OCI-LY1 (cell line): ENCODE results near the gene FANCC.
A peak's percentile ranks its signal among the peaks of the same experiment; 100 is the strongest.
"Not testable (repeated sequence)": the region's sequence is repeated elsewhere in the genome, so short reads cannot be mapped to it uniquely, and the experiment has no call there.

Experiments used
- H2AFZ ChIP-seq: fragments of 200-600 bp; sonication (generic), shearing (Covaris generic); 2 replicates; pipeline ENCODE4 v1.6.0; 2014; ENCODE audit warnings: antibody characterized with exemption, mild to moderate bottlenecking, low read length
- H3F3A ChIP-seq: fragments of 200-600 bp; sonication (generic), shearing (Covaris generic); 2 replicates; pipeline ENCODE4 v1.6.0; 2014; ENCODE audit warnings: mild to moderate bottlenecking, antibody characterized with exemption, low read length, moderate library complexity; ENCODE audit not compliant: insufficient read depth
- H3K27ac ChIP-seq: fragments of 200-600 bp; sonication (generic); 2 replicates; pipeline ENCODE4 v1.5.1; 2014; ENCODE audit warnings: low read length, mixed run types, mild to moderate bottlenecking, low read depth; ENCODE audit not compliant: poor library complexity, severe bottlenecking
- H3K27me3 ChIP-seq: fragments of 200-600 bp; sonication (generic); 2 replicates; pipeline ENCODE4 v1.6.0; 2014; ENCODE audit warnings: antibody characterized with exemption, mild to moderate bottlenecking, low read length, moderate library complexity; ENCODE audit not compliant: insufficient read depth
- H3K36me3 ChIP-seq: fragments of 200-600 bp; sonication (generic); 2 replicates; pipeline ENCODE4 v1.6.1; 2014; ENCODE audit warnings: mild to moderate bottlenecking, antibody characterized with exemption, low read length, moderate library complexity, mixed read lengths; ENCODE audit not compliant: insufficient read depth
- H3K4me1 ChIP-seq: fragments of 200-600 bp; sonication (generic); 2 replicates; pipeline ENCODE4 v1.5.1; 2014; ENCODE audit warnings: mild to moderate bottlenecking, low read length, moderate library complexity; ENCODE audit not compliant: insufficient read depth, severe bottlenecking
- H3K4me2 ChIP-seq: fragments of 200-600 bp; sonication (generic), shearing (Covaris generic); 2 replicates; pipeline ENCODE4 v1.6.1; 2014; ENCODE audit warnings: low read length
- H3K4me3 ChIP-seq: fragments of 200-600 bp; sonication (generic); 2 replicates; pipeline ENCODE4 v1.5.1; 2014; ENCODE audit warnings: low read length, low read depth, mild to moderate bottlenecking, mixed read lengths; ENCODE audit not compliant: poor library complexity, severe bottlenecking
- H3K79me2 ChIP-seq: fragments of 200-600 bp; shearing (Covaris generic); 2 replicates; pipeline ENCODE4 v1.6.1; 2016; ENCODE audit warnings: mixed run types, low read length, mixed read lengths; ENCODE audit not compliant: insufficient read depth
- H3K9ac ChIP-seq: fragments of 200-600 bp; sonication (generic), shearing (Covaris generic); 2 replicates; pipeline ENCODE4 v1.6.1; 2014; ENCODE audit warnings: mild to moderate bottlenecking, low read length, mixed read lengths
- H3K9me2 ChIP-seq: fragments of 200-600 bp; sonication (generic), shearing (Covaris generic); 2 replicates; pipeline ENCODE4 v1.6.1; 2014; ENCODE audit warnings: low read depth, mild to moderate bottlenecking, low read length, mixed read lengths
- H3K9me3 ChIP-seq: fragments of 200-600 bp; shearing (Covaris generic); 2 replicates; pipeline ENCODE4 v1.6.1; 2014; ENCODE audit warnings: low read length, mixed read lengths
- H4K20me1 ChIP-seq: fragments of 200-600 bp; sonication (generic), shearing (Covaris generic); 2 replicates; pipeline ENCODE4 v1.6.0; 2016; ENCODE audit warnings: mild to moderate bottlenecking, low read length; ENCODE audit not compliant: insufficient read depth
- CTCF ChIP-seq: fragments of 200-600 bp; sonication (generic), shearing (Covaris generic); IDR thresholded peaks from 2 replicates; pipeline ENCODE4 v1.5.1; 2017; ENCODE audit warnings: mild to moderate bottlenecking, antibody characterized with exemption, low read length, moderate library complexity, mixed read lengths
- EZH2 ChIP-seq: fragments of 200-600 bp; sonication (generic), shearing (Covaris generic); IDR thresholded peaks from 2 replicates; pipeline ENCODE4 v1.8.0; 2017; ENCODE audit warnings: borderline replicate concordance, mixed run types, mild to moderate bottlenecking, antibody characterized with exemption, low read length, moderate library complexity, mixed read lengths

FANCC gene

GRCh38 chr9:95272830-95273229 lies 44.7 kb downstream of the FANCC start:
- no peak overlapping the region for H3K27ac ChIP-seq
- H3K4me1 ChIP-seq, result peaks cover under 1% of the 10 kb centered on the region
- no peak overlapping the region for H2AFZ ChIP-seq
- H3K9me2 ChIP-seq, result no peaks in the 10 kb centered on the region
- H3K36me3 ChIP-seq, result no peaks in the 10 kb centered on the region
- no peak overlapping the region for H3K4me3 ChIP-seq
- H3K9me3 ChIP-seq, result no peaks in the 10 kb centered on the region
- no peaks in the 10 kb centered on the region for H4K20me1 ChIP-seq
- H3K4me2 ChIP-seq, result no peak overlapping the region
- H3F3A ChIP-seq, result no peaks in the 10 kb centered on the region
- TF ChIP-seq EZH2 (no peak), CTCF (no peak)
- H3K27me3 ChIP-seq, result no peaks in the 10 kb centered on the region
- no peak overlapping the region for H3K9ac ChIP-seq
- no peaks in the 10 kb centered on the region for H3K79me2 ChIP-seq

DNA sequence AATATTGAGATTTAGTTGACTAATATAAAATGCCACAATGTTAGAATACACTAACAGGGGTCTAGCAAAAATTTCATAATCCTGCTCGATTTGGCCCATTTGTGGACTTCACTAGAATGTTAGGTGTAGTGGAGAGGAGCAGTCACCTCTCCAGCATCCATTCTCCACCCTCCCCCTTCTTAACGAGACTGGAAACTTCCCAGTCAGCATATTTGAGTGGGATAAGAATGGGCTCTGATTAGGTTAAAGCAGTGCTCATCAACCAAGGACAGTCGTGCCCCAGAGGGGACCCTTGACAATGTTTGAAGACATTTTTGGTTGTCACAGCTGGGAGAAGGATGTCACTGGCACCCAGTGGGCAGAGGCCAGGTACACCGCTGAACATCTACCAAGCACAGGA lies 46.7 kb downstream of the FANCC start:
- Histone ChIP-seq H3K9ac (no peak overlapping the region), H3K36me3 (no peaks in the 10 kb centered on the region), H3F3A (no peaks in the 10 kb centered on the region), H3K4me3 (no peak overlapping the region), H3K4me1 (peaks cover 20% of the 10 kb centered on the region), H3K9me2 (no peaks in the 10 kb centered on the region), H3K79me2 (no peaks in the 10 kb centered on the region), H3K27me3 (no peaks in the 10 kb centered on the region), H4K20me1 (no peaks in the 10 kb centered on the region), H3K9me3 (no peaks in the 10 kb centered on the region), H3K27ac (no peak overlapping the region), H2AFZ (no peak overlapping the region), H3K4me2 (no peak overlapping the region)
- TF ChIP-seq EZH2 (no peak), CTCF (no peak)

- not testable (repeated sequence) for H3K9ac ChIP-seq, H2AFZ ChIP-seq, H3K9me3 ChIP-seq, H3K4me2 ChIP-seq, H4K20me1 ChIP-seq, H3F3A ChIP-seq, H3K9me2 ChIP-seq, H3K27ac ChIP-seq, H3K4me3 ChIP-seq, H3K79me2 ChIP-seq, H3K27me3 ChIP-seq, H3K36me3 ChIP-seq
- peaks cover 20% of the 10 kb centered on the region for H3K4me1 ChIP-seq
These were observed 47.4 kb downstream of the FANCC start for GRCh38 chr9:95269803-95270773.

DNA sequence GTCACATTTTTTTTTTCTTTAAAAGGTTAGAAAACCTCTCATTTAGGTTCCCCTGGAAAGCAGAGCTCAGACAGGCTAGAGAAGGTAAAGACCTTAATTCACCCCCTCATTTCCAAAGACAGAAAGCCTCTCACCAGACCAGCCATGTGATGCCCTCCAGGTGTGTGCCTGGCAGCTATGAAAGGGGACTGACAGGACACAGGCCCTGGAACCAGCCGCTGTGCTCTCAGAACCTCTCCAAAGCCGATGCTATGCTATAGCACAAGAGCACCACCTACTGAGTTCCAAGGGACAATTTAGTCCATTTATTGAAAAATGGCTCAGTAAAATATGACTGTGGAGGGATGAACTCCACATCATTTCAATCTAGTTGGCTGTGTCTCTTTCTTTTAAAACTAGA lies 48.8 kb downstream of the FANCC start:
- H4K20me1 ChIP-seq, result no peaks in the 10 kb centered on the region
- no peak overlapping the region for H3K9ac ChIP-seq
- H3K9me3 ChIP-seq, result no peaks in the 10 kb centered on the region
- no peak overlapping the region for H3K27ac ChIP-seq
- H3K4me3 ChIP-seq, result no peak overlapping the region
- H3K9me2 ChIP-seq, result no peaks in the 10 kb centered on the region
- peaks cover 20% of the 10 kb centered on the region for H3K4me1 ChIP-seq
- H3F3A ChIP-seq, result no peaks in the 10 kb centered on the region
- no peak overlapping the region for H2AFZ ChIP-seq
- H3K36me3 ChIP-seq, result no peaks in the 10 kb centered on the region
- H3K79me2 ChIP-seq, result no peaks in the 10 kb centered on the region
- H3K27me3 ChIP-seq, result no peaks in the 10 kb centered on the region
- TF ChIP-seq EZH2, result no peak
- peak; percentile 59 for TF ChIP-seq CTCF
- H3K4me2 ChIP-seq, result no peak overlapping the region
